Measurements from ENCODE around the gene NEGR1.

NEGR1 gene

DNA sequence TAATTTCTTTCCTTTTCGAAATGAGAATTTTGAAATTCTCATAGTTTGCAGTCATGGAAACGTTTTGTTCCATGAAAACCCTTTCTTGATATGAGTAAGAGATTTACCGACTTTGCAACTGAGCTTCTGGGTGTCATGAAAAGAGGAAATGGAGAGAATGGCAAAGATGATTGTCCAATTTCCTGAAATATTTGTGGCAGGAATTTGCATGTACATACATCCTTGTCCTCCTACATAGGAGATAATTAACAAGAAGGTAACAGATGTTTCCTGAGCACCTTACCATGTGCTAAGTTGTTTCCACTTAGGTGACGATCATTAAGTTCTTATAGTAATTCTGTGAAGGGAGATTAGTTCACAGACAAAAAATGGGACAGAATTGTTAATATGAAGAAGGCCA lies 170.7 kb downstream of the NEGR1 start:
- DNase-seq, result no peak

DNA sequence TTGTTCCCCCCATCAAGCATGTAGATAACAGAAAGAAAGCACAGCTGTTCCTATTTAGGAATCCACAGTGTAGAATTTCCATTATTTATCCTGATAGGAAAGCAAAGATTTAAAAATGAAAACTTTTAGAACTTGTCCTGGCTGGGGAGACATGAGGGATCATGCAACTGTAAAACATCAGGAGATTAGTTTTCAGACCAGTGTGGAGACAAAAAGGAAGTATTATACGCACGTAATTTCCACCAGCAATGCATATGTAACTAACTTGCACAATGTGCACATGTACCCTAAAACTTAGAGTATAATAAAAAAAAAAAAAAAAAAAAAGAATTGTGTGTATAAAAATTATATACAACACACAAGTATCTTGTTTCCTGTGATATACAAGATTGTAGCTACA lies 172.4 kb downstream of the NEGR1 start:
- DNase-seq, result no peak

DNA sequence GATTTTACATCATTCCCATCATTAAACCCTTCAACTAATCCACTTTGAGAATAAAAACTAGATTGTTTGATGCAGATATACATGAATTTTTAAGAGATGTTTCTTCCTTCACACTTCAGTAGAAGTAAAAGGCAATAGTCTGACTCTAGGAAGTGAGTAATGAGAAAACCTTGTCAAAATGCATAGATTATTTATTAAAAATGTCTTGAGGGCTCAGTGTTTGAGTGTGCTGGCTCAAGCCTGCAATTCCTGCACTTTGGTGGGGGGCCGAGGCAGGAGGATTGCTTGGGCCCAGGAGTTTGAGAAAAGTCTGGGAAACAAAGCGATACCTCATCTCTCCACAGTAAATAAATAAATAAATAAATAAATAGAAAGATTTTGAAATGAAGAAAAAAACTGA lies 177.1 kb downstream of the NEGR1 start:
- no peak for DNase-seq

DNA sequence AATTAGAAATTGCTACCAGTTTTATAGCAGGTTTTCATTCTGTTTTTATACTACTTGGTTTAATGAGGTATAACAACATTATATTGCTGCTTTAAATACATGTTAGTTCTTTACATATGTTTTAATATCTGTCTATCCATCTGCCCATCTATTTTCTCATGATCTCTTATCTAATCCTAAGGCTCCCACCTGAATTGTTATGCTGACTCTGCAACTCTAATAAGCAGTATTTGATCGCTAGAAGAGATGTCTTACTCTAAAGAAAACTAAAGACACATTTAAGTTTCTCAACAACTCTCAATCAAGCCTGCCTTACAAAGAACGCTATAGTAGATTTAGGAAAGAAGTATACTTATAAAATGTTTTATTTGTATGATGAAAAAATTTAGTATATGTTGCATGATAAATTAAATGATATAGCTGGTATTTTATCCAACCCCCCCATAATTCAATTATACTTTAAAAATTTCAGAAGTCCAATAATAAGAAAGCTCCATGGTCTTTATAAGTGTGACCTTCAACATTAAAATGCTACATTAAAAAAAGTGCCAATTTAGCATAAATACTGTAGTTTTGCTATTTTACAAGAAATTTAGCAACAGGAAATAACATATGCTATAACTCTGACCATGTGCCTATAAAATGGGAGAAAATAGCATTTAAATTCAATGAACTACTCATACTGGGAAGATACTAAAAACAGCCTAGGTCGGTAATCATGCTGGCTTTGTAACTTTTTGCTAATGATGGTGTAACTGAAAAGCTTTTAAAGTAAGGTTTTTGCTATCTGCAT lies 180.3 kb downstream of the NEGR1 start:
- DNase-seq, result no peak

DNA sequence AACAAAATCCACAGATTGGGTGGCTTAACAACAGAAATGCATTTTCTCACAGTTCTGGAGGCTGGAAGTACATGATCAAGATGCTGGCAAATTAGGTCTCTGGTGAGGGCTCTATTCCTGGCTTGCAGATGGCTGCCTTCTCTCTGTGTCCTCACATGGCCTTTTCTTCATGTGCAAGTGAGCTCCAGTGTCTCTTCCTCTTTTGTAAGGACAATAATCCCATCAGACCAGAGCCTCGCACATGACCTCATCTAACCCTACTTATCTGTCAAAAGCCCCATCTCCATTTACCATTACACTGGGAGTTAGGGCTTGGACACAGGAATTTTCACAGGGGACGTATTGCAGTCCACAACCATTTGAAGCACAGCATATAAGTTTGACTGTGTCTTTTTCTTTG lies 181.6 kb downstream of the NEGR1 start:
- DNase-seq, result no peak

DNA sequence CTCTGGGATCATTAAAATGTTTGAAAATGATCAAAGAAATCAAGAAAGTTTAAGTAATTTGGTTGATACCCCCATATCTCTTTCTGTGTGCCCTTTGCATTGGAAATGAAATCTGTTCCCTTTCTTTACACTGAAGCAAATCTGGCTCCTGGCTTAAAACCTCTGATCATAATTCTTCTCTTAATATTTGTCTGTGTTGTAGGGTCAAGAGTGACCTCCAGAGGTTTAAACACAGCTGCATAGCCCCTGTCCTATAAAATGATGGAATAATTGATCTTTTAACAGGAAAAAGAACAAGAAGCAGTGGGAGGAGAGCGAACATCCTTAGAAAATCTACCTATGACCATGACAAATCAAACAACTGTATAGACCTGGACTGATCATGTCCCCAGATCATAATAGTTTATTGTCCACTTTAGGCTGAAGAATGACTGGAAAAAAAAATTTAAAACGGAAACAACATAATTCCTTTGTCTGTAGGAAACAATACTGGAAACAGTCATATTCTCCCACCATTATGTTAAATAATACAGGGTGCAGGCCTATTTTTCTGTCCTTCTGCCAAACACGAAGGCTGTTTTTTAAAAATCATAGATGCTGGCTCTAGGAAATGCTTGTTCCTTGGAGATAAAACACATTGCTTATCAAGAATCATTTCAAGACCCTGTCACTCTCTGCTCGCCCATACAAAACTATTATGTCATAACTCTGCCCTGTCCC lies 184.3 kb downstream of the NEGR1 start:
- no peak for DNase-seq

DNA sequence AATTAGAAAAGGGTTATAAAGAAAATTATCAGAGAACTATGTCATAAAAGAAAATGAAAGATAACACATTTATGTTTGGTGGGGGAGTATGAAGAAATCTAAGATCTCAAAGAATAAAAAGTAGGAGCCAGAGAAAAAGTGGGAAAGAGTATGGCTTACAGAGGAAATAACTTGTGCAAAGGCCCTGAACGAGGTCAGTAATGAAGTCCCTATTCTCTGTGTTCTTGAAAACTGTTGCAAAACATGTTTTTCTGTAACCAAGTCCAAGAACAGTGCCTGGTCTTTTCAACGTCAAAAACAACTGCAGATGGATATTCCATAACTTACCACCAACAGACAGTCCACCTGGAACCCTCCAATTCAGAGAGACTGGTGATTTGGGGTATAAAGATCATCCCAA lies 188.1 kb downstream of the NEGR1 start:
- no peak for DNase-seq

DNA sequence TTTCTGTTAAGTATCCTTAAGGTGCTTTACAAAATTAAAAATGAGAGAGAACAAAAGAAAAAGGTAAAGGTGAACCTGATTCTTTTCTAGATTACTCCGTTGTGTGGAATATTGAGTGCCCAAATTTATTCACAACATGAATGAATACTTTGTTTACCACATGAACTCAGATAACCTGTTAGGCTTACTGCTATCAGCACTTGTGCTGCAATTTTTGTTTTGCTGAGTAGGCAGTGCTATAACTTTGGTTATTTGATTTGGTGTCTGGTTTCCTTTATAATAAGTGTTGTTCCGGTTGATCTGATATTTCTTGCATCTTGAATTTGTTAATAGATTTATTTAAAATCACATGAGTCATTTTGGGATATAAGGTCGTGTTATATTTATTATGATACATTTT lies 195.9 kb downstream of the NEGR1 start:
- DNase-seq, result no peak

DNA sequence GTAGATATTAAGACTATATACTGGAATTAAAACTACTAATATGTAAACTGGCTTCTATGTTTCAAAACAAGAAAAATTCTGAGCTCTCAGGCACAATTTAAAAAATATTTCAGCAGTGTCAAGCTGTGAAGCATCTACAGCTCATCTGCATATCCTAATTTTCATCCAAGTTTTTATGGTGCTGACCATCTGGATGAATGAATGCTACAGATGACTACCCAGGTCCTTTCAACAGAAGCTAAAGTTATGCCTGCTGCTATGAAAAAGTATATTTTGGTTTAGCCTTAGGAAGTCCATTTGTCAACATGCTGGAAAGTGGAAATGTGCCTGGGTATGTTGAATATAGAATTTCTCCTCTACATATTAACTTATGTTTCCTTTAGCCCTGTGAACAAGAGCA lies 206.9 kb downstream of the NEGR1 start:
- no peak for DNase-seq

DNA sequence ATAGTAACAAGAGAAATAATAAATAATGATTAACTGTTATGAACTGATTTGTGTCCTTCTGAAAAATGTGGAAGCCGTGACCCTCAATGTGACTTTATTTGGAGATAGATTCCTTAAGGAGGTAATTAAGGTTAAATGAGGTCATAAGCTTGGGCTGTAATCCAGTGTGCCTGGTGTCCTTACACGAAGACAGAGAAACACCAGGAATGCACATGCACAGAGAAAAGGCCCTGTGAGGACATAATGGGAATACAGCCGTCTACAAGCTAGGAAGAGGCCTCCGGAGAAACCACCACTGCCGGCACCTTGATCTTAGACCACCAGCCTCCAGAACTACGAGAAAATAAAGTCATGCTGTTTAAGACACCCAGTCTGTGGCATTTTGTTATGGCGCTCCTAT lies 215.9 kb downstream of the NEGR1 start:
- DNase-seq, result no peak

DNA sequence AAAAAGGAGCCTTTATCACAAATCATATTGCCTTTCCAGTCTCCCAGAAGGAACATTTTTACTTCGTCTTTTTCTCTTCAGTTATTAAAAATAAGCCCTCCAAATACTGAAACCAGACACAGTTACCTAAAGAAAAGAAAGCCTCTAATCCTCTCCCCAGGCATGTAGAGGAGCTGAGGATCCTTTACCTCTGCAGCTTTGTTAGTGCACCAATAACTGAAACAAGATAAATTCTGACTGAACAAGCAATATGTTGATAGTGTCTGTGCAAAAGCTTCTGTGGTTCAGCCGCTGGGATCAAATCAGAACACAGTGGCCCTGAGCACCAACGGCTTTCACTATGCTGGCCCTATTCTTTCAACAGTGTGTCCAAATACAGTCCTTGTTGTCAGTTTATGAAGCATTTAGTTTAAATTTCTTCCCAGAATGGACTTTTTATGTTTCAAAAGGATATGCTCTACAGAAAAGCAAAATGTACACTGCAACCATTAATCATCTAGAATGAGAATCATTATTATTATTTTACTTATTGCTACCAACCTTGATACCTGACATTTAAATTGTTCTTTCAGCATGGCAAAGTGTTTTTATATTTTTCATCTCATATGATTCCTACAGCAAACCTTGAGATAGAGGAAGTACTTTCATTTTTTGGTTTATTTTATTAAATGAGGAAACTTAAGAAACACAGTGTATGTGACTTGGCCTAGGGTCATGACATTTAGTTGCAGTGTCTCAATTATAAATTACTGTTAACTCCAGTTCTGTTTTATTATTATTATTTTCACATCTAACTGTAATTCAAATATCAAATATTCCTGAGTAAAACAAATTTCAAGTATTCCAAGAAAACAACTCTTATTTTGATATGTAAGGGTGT lies 217.9 kb downstream of the NEGR1 start:
- no peak for DNase-seq

DNA sequence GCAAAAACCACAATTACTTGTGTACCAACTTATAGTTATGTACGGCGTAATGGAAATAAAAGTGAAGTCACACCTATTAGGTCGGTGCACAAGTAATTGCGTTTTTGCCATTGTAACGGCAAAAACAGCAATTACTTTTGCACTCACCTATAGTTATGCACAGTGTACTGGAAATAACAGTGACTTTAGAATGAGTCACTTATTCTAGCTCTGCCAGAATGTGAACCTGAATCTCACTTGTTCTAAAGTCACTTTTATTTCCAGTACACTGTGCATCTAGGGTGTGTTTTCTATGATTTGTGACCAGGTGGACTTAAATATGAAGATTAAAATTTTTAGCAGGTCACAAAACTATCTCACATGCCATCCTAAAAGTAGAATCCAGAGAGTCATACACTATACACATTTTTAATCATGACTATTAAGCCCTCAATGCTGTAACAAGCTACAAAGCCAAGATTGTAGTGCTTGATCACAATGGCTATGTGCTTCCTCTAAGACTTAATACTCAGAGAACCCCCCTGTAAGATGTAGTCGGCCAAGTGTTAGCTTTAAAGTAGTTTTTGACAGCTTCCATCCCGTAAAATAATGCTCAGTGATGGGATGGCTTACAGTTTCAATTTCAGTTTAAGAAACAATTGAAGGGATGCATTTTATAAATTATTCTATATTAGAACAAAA lies 218.8 kb downstream of the NEGR1 start:
- no peak for DNase-seq

DNA sequence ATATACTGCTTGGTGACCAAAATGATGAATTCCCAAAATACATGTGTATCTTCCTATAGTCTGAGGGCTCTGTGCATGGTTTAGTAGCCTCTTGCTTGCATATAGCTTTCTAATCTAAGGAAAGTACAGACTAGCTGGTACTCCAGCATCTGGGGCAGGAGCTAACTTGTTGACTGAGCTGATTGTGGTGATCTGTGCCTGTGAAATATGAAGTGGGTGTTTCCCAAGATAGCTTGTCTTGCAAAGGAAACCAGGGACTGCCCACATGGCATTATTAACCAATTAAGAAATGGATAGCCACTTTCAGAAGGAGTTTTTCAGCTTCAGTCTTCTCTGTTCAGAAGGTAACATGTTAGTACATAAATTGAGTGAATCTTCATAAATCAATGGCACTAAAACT lies 219.8 kb downstream of the NEGR1 start:
- no peak for DNase-seq

DNA sequence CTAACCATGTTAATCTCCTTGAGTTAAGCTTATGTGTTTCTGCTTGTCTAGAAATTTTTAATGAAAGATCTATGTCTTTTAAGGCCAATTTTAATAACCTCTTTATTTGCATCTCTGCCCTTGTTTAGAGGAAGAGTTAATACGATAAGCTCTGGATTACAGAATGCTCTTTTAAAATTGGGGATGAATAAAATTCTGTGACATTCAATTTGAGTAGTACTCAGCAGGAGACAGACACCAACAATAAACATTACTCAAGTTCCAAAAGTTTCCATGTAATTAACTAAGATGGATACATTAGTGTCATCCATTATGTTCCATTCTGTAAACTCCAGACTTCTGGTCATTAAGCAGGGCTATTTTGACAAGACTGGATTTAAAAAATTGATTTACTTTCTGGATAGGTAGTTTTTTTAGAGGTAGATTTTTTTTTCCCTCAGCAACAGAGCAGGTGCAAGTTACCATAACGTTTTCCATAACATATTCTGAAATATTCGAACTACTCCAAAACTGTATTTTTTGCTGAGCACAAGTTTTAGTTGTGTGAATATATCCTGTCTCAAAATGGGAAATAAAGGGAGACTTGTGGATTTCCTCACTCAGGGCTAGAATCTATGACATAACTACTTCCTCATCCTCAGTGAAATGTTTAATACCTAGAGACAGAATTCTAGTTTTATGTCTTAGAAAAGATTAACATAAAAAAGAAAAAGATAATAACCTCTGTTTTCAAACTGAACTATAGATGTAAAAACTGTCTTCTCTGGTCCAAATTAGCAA lies 221.7 kb downstream of the NEGR1 start:
- DNase-seq, result no peak

DNA sequence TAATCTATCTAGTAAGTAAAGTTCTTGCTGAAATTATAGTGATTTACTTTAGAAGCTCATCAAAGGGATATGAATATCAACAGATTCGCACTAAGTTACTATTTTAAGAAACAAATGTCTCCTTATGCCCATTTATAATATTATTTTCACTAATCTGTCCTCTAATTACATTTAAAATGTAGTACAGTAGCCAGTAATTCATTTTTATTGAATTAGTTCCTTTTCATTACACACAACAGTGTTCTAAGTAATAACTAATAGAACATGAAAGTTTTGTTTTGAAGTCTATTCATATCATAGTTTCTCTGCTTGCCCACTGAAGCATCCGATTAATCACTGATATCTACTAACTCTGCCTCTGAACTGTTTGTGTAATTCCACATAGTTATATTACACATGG lies 225.8 kb downstream of the NEGR1 start:
- no peak for DNase-seq

DNA sequence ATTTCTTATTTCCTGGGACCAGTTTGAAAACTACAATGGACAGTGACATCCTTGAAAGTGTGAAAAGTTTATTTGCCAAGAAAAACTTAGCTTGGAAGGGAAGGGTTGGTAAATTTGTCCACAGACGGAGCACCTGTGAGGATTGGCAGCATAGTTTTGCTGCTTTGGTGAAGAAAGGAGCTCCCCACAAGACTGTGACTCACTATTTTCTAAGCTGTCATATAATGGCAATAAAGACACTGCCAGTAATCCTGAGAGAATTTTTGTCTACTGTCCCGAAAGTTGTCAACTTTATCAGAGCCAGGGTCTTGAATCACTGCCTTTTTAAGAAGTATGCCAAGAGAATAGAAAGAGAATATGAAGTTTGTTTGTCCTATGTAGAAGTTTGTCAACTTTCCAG lies 230.8 kb downstream of the NEGR1 start:
- DNase-seq, result no peak

DNA sequence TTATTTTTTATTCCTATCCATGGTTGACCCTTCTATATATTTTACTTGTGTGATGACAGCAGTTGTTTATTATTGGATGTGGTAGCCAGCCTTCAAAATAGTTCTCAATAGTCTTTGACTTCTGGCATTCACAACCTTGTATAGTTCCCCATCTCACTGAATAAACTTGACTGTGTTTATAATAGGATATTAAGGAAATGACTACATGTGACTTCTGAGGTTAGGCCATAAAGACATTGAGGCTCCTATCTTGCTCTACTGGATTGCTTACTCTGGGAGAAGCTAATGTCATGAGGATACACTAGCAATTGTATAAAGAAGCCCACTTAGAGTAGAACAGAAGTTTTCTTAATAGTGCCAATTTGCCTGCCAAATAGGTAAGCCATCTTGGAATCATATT lies 231.8 kb downstream of the NEGR1 start:
- no peak for DNase-seq

DNA sequence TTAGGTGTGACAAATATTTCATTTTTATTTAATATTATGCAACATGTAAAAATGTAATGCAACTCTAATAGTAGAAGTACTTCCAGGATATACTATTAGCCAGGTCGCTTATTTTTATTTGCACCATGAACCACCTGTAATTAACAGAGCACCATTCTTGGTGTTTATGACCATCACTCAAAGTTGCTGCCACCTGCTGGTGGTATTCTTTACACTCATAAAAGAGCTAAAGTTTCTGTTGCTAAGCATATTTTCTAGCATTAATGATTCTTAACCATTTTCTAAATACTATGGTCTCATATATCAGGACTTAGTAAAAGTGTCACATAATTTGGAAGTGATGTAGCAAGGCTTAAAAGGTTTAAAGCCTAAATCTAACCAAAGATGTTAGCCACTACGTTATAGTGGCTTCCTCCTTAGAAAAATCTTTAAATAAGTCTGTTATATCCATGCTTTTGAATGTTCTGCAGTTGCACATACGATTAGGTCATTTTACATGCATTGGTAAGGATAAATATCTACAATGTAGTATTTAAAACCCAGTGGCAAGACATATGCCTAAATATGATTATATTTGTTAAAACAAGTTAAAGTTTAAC lies 244.5 kb downstream of the NEGR1 start:
- DNase-seq, result peak; percentile 25

DNA sequence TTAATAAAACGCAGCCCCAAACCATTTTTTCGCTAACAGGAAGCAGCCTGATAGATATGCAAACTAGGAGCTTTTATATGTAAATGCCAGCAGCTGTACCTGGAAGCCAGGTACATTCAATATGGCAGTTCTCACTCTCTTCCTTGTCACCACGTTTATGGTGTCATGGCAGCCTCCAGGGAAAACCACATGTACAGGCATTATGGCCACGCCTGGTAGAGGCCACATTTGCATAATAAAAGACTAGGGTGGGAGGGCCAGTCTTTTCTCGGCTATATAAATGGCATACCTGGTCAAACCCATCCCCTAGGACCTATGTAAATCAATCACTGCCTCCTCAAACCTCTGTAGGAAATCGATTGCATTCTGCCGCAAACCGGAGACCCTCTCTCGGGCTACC lies 247.5 kb downstream of the NEGR1 start:
- DNase-seq, result no peak

DNA sequence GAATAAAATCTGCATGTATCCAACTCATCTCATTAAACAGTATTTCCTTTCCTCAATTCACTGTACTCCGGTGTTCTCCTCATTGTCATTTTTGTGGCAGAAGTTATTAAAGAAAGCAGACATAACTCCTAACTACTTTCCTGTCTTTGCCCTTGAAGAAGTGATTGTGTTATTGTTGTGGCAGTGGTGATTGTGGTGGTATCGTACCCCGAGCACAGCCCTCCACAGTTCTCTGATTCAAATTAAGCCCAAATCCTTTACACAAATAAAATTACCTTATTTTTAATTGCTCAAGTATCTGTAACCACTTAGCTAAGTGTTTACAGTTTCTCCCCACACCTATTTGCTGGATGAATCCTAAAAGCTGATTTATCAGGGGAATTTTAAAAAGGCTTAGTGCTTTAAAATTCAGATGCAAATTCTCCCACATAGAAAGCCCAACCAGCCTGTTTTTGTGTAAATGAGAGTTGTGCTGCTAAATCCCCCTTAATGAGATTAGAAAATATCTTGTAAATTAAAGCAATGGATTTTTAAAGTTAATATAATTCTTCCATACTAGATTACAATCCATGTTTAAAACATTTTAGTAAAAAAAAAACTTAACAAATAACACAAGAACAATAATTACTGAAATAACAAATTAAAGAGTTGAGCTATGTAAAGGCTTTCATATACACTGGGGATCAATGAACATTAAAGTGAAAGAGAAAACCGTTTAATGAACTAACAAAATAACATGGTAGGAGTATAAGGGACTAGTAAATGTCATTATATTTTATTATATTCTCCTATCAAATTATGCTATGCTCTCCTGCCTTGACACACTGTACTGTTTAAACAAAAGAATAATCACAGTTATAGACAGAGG lies 259.0 kb downstream of the NEGR1 start:
- no peak for DNase-seq

DNA sequence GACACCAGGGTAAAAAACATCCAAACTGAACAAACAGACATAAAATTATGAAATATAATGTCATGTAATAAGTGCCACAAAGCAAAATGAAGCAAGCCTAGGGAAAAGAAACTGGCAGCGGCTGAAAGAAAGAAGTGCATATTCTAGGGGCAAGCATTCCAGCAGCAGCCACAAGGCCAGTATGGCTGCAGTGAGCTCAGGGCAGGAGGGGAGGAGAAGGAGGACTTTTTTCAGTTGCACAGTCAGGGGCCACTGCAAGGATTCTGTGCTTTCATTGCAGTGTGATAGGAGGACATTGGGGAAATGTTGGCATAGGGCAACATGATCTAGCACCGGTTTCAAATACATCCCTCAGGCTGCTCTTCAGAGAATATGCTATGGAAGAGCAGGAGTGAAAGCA lies 263.8 kb downstream of the NEGR1 start:
- DNase-seq, result no peak

Data from NCI-H2171 (cell line).